ENCODE measurements around the gene RILPL1. TPM values are rescaled to one million over a fixed set of nuclear protein-coding genes. Genes with fewer than 3 reads are reported as not detected.
"Not testable (repeated sequence)": the region's sequence is repeated elsewhere in the genome, so short reads cannot be mapped to it uniquely, and the experiment has no call there.

Gene RILPL1
- total and polyA plus RNA-seq, 9 of the 15 experiments (the other 6 are each of a cell fraction or from before 2014, with no cell fraction given), result 0.25 to 10.6 (median 8.6) TPM

DNA sequence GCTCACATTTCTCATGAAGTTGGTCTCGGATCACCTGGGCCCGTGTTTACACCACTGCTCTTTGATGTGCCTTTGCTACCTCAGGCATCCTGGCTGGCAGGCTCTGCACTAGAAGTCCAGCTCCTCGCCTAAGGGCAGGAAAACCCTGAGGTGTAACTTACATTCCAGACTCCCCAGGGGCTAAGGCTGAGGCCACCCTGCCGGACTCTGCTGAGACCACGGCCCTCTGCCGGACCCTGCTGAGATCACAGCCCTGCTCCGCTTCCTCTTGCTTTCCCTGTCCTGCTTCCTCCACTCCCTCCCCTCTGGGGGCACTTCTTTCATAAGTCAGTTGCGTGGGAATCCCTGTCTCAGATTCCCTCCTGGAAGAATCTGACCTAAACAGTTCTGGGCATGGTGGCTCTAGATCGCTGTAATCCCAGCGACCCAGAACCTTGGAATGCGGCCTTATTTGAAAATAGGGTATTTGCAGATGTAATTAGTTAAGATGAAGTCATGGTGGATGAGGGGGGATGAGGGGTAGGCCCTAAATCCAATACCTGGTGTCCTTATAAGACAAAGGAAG, 17.2 kb downstream of the RILPL1 start:
- Histone ChIP-seq H3K4me3 (no peak overlapping the region), H2AFZ (ENCODE audit: low read depth, low read length) (no peak overlapping the region), H3K79me2 (ENCODE audit: control insufficient read depth, insufficient read depth, low read length) (no peaks in the 10 kb centered on the region), H3K27me3 (ENCODE audit: control insufficient read depth in 2 of 2, insufficient read depth in 2 of 2, low read length in 2 of 2) (no peaks in the 10 kb centered on the region; a peak in 1 of 5 replicates), H4K20me1 (replicated peaks; ENCODE audit: control insufficient read depth, insufficient read depth, low read length) (no peaks in the 10 kb centered on the region; the same call in none of the 2 replicates), H3K27ac (ENCODE audit: extremely low read depth, low read depth, low read length) (no peak overlapping the region), H3K9ac (ENCODE audit: insufficient read depth in 1 of 2, low read depth in 2 of 2, low read length in 2 of 2) (peak overlapping the region in 1 of 2 experiments; percentile 49; a peak in 2 of 4 replicates), H3K4me1 (replicated peaks in 1 of 2; ENCODE audit: control insufficient read depth in 2 of 2, insufficient read depth in 2 of 2, low read length in 2 of 2) (peaks cover 0 to 5% of the 10 kb centered on the region in 2 experiments; a peak in 3 of 5 replicates), H3K9me3 (replicated peaks; ENCODE audit: control insufficient read depth, insufficient read depth, low read depth, low read length) (no peaks in the 10 kb centered on the region; the same call in 1 of the 2 replicates), H3K9me1 (ENCODE audit: control insufficient read depth, insufficient read depth, low read length) (no peaks in the 10 kb centered on the region), H3K36me3 (ENCODE audit: control insufficient read depth, insufficient read depth, low read length) (peaks cover 70% of the 10 kb centered on the region; the same call in 2 of the 3 replicates), H3K4me2 (ENCODE audit: insufficient read depth, low read length) (no peak overlapping the region)
- 90% methylated on average over 11 of the region's 11 CpGs for WGBS (ENCODE audit: insufficient coverage, low coverage, missing lambda C conversion rate)
- TF ChIP-seq TCF3 (CRISPR knock-in tag; IDR thresholded peaks at IDR 0.05) (no peak), HDAC8 (tag; IDR thresholded peaks at IDR 0.05) (no peak)
- DNase-seq (ENCODE audit: extremely low read depth in 1 of 4, low spot score in 3 of 4) (peak in 1 of 4 experiments; percentile 5), FAIRE-seq (no peak), ATAC-seq (no peak)
- BruUV-seq (replicated peaks), result no TSS peak
- ChIA-PET POLR2A (interaction anchor here (0.6 kb wide), 1 partner anchor 1268 kb away, joined by 3 read pairs; no protein-coding TSS in a partner anchor), CTCF (ENCODE audit: low intra/inter-chr PET ratio) (no interaction called here)
- intact Hi-C loops (cut with micrococcal nuclease) (no loop called here), in situ Hi-C loops (cut with MboI) (no loop called here)

DNA sequence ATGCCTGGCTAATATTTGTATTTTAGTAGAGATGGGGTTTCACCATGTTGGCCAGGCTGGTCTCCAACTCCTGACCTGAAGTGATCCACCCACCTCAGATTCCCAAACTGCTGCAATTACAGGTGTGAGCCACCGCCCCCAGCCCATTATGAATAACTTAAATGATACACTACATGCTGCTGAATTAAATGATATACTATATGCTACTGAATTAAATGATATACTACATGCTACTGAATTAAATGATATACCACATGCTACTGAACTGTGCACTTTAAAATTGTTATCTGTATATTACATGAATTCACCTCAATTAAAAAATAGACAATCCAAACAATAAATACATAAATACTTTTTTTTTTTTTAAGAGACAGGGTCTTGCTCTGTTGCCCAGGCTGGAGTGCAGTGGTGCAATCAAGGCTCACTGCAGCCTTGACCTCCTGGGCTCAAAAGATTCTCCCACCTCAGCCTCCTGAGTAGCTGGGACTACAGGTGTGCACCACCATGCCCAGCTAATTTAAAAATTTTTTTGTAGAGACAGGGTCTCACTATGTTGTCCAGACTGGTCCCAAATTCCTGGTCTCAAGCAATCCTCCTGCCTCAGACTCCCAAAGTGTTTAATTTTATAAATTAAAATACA, 18.8 kb downstream of the RILPL1 start:
- H3K4me2 ChIP-seq (ENCODE audit: insufficient read depth, low read length); H3K27me3 ChIP-seq (ENCODE audit: control insufficient read depth in 2 of 2, insufficient read depth in 2 of 2, low read length in 2 of 2); H3K4me1 ChIP-seq (replicated peaks in 1 of 2; ENCODE audit: control insufficient read depth in 2 of 2, insufficient read depth in 2 of 2, low read length in 2 of 2); FAIRE-seq; ATAC-seq; H2AFZ ChIP-seq (ENCODE audit: low read depth, low read length); BruUV-seq (replicated peaks); H4K20me1 ChIP-seq (replicated peaks; ENCODE audit: control insufficient read depth, insufficient read depth, low read length); H3K9me3 ChIP-seq (replicated peaks; ENCODE audit: control insufficient read depth, insufficient read depth, low read depth, low read length); H3K27ac ChIP-seq (ENCODE audit: extremely low read depth, low read depth, low read length); DNase-seq (ENCODE audit: extremely low read depth in 1 of 4, low spot score in 3 of 4); H3K4me3 ChIP-seq; POLR2A ChIA-PET; H3K9me1 ChIP-seq (ENCODE audit: control insufficient read depth, insufficient read depth, low read length); H3K79me2 ChIP-seq (ENCODE audit: control insufficient read depth, insufficient read depth, low read length); H3K9ac ChIP-seq (ENCODE audit: insufficient read depth in 1 of 2, low read depth in 2 of 2, low read length in 2 of 2); CTCF ChIA-PET (ENCODE audit: low intra/inter-chr PET ratio); in situ Hi-C loops (cut with MboI); intact Hi-C loops (cut with micrococcal nuclease): not testable (repeated sequence)
- WGBS (ENCODE audit: insufficient coverage, low coverage, missing lambda C conversion rate), result 90% methylated on average over 1 of the region's 1 CpG
- peaks cover 65% of the 10 kb centered on the region for H3K36me3 ChIP-seq (ENCODE audit: control insufficient read depth, insufficient read depth, low read length)
- TF ChIP-seq ZNF121 (CRISPR knock-in tag; conservative IDR thresholded peaks at IDR 0.05), result peak; percentile 94

All from K562 (cell line).